WI38 (cell line): ENCODE results near the gene FAM53B.

Experiments used
- H3K4me3 ChIP-seq: 2 replicates; pipeline ENCODE4 v1.5.1; 2011; ENCODE audit warnings: low read depth, mild to moderate bottlenecking, control low read depth, low read length
- TF ChIP-seq, protein P1 (sequence below): IDR thresholded peaks from 2 replicates; pipeline ENCODE4 v1.5.1; 2012; ENCODE audit warnings: low read depth, mild to moderate bottlenecking, control low read depth, low read length

FAM53B gene

DNA sequence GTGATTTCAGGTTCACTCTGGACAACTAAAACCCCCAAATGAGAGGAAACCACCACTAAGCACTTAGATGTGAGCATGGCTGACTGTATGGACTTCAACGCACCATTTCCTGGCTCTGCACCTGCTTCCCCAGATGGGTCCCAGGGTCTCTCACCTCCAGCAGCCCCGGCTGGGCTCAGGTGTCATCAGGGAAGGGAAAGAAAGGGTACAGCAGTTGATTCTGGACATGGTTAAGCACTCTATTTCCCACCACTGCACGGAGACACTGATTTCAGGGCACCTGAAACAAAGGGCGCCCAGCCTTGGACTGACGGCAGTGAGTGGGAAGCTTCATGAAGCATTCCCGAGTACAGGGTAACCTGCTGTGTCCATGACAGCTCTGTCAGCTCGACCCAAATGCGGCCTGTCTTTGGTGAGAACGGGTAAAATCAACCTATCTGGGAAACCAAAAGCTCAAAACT lies 19.0 kb downstream of the FAM53B start:
- TF ChIP-seq, protein P1, sequence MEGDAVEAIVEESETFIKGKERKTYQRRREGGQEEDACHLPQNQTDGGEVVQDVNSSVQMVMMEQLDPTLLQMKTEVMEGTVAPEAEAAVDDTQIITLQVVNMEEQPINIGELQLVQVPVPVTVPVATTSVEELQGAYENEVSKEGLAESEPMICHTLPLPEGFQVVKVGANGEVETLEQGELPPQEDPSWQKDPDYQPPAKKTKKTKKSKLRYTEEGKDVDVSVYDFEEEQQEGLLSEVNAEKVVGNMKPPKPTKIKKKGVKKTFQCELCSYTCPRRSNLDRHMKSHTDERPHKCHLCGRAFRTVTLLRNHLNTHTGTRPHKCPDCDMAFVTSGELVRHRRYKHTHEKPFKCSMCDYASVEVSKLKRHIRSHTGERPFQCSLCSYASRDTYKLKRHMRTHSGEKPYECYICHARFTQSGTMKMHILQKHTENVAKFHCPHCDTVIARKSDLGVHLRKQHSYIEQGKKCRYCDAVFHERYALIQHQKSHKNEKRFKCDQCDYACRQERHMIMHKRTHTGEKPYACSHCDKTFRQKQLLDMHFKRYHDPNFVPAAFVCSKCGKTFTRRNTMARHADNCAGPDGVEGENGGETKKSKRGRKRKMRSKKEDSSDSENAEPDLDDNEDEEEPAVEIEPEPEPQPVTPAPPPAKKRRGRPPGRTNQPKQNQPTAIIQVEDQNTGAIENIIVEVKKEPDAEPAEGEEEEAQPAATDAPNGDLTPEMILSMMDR, result no peak
- H3K4me3 ChIP-seq, result no peak overlapping the region

DNA sequence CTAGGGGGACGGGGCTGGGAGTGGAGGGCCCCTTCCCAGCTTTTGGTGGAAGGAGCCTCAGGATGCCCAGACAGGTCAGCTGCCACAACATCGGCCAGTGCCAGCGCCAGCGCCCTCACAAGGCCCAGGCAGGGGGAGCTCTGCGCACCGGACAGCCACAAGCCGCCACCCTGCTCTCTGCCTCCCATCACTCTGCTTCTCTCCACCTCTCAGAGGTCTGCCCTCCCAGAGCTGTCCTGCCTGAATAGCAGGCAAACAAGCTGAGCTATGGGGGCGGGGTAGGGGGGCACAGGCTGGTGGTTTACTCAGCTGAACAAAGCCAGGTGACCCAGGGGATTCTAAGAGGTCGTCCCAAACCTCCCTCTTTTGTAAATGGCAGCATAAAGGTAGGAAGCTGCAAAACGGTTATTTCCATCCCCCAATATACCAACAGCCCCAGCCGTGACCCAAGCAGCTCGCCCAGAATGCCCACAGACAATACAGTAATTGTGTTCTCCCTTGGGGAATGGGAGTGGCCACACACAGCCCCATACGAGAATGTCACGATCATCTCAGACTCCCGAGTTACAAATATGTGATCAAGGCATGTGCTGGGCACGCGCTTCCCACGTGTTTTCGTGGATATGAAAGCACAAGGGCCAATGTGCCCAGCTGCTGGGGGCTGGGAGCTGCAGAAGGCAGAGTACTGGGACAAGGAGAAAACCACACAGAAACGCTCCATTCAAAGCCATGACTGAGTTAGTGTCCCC lies 19.7 kb downstream of the FAM53B start:
- H3K4me3 ChIP-seq, result no peak overlapping the region
- TF ChIP-seq, protein P1, result no peak

DNA sequence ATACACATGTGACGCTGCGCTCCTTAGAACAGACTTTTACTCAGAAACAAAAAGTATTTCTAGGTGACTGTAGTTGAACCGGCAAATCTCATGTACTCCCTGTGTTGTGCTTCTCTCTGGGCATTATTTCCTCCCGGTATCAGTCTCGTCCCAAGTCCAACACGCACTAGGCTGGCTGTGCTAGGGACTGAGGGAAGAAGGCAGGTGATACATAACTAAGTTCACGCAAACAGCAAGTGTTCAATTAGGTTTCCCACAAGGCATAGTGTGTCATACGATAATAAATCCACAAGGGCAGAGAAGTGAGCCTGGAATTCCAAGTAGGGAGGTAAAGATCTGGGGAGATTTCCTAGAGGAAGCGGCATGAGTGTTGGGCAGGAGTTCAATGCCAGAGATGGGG lies 20.4 kb downstream of the FAM53B start:
- TF ChIP-seq, protein P1, result no peak
- no peak overlapping the region for H3K4me3 ChIP-seq

DNA sequence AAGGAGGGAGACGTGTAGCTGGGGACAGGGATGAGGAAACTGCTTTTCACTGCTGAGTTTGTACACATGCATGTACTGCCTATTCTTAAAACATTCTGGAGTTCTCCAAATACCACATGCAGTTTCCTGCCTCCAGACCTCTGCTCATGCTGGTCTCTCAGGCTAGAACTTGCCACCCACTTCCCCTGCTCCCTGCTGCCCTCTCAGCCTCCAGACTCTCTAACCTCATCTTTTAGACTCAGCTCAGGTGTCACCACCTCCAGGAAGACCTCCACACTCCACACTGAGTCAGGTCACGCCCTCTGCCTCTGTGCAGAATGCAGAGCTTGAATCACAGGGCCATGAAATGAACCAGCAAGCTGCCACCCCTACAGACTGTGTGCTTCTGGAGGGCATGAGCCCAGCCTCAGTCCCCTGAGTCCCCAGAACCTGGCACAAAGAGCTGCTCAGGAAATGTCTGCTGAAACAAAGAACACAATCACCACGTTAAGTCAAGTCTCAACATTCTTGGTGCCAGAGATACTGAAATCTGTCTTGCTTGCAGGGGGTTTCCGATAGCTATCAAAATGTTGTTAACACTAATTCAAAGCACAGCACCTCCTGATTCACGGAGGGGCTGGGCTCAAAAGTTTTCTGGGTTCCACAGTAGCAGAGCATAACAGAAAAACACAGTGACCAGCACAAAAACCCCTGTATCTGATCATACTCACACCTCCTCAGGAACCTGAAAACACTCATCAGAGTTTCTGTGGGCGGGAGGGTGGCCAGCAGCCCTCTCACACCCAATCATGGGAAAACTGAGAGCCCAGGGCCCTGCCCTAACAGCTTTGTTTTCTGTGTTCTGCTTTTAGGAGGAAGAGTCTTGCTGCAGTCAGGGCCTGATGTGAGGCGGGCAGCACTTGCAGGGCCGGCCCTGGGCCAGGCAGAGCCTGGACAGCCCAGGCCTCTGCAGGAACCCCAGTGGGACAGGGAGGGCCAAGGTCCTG lies 21.1 kb downstream of the FAM53B start:
- H3K4me3 ChIP-seq, result no peak overlapping the region

DNA sequence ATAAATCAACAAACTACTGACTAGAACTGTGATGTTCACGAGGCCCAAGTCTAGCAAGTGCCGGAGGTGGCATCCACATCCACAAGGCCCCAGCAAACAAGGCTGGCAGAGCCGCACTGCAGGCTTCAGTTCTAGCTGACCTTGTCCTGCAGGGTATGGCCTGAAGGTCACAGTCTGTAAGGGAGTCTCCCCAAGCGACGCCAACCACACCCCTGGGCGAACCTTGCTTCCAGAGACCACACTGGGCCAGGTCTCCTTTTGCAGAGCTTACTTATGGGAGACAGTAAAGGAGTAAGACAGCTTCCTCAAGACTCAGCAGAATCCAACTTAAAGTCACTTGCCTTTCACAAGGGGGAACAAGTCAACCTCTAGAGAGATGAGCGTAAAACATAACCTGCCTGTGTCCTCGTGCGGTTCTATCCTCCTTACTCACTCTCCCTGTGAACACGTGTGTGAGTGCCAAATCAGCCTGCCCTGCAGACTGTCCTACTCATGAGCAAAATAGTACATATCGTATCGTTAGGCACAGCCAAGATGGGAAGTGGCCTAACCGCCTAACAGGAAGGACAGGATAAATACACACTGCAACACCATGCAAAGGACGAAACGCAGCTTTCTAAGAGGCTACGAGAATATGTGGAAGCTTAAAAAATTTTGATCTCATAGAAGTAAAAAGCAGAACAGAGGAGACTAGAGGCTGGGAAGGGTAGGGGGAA lies 22.7 kb downstream of the FAM53B start:
- H3K4me3 ChIP-seq, result no peak overlapping the region
- TF ChIP-seq, protein P1, result no peak

More for the DNA sequence above, 21.1 kb downstream of the FAM53B start:
- TF ChIP-seq, protein P1, result no peak

DNA sequence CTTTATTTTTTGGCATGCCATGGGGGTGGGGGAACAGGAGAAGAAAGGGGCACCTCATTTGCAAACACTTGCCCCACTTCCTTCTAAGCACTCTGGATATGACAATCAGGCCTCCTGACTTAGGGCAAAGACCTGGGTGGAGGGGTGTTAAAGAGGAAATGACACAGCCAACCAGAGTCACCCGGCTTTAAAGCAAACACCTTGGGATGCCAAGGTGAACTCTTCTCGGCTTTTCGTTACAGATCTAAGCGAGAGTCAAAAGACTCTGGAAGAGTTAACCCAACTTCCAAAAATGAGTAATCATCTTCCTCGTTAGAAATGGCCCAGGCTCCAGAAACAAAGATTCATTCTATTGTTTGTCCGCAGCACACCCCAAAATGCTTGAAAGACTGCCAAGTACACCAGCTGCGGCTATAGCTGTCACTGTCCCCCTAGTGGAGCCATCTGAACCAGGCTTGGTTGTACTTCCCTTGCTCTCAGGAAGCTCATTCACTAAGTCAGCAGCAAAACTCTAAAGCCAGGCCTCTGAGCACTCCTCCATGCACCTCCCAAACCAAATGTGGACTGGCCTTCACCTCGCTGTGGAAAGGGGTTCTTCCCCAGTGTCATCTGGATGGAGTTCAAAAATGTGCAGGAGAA lies 24.8 kb downstream of the FAM53B start:
- TF ChIP-seq, protein P1, result peak; percentile 50
- H3K4me3 ChIP-seq, result no peak overlapping the region
